HepG2 (cell line): ENCODE data around the gene ALB. TPM values are rescaled to one million over a fixed set of nuclear protein-coding genes. Genes with fewer than 3 reads are reported as not detected.

Experiments
- ARID2 ChIP-seq: sonication (generic); formaldehyde crosslinking; IDR thresholded peaks from 2 replicates; pipeline ENCODE4 v1.8.1; 2022; ENCODE audit warnings: mild to moderate bottlenecking, missing genetic modification reagents, borderline replicate concordance
- CBX5 ChIP-seq: sonication (generic); formaldehyde crosslinking; IDR thresholded peaks from 2 replicates; pipeline ENCODE4 v1.4.0; 2020; ENCODE audit warnings: missing genetic modification reagents, borderline replicate concordance
- CREB1 ChIP-seq, 2 experiments: fragments of 450-650 bp in 1 of 2; IDR thresholded peaks; 2 replicates each; pipeline ENCODE4 v1.6.1; 2016 to 2017; ENCODE audit warnings: control low read depth in 1 of 2, mild to moderate bottlenecking in 1 of 2, missing compliant biosample characterization in 1 of 2, missing genetic modification characterization in 1 of 2
- ESRRA ChIP-seq: sonication (generic); formaldehyde crosslinking; IDR thresholded peaks from 2 replicates; pipeline ENCODE4 v1.5.1; 2020; ENCODE audit warnings: mild to moderate bottlenecking, low read depth, missing genetic modification reagents
- MATR3 ChIP-seq: sonication (generic); formaldehyde crosslinking; IDR thresholded peaks from 2 replicates; pipeline ENCODE4 v1.4.0; 2020; ENCODE audit warnings: missing genetic modification reagents
- PCBP1 ChIP-seq: fragments of 200-400 bp; formaldehyde crosslinking; IDR thresholded peaks from 2 replicates; pipeline ENCODE4 v1.6.1; 2017; ENCODE audit warnings: mild to moderate bottlenecking, low read depth, low read length, borderline replicate concordance
- POLR2A ChIP-seq, 2 experiments: IDR thresholded peaks; 2 replicates each; pipeline ENCODE4 v1.6.1; 2011; ENCODE audit warnings: low read depth in 2 of 2, low read length in 2 of 2, mild to moderate bottlenecking in 1 of 2, moderate library complexity in 1 of 2; ENCODE audit not compliant: insufficient read depth in 1 of 2
- SRF ChIP-seq: IDR thresholded peaks from 2 replicates; pipeline ENCODE4 v1.6.1; 2011; ENCODE audit warnings: mild to moderate bottlenecking, low read depth, low read length, moderate library complexity
- TBX3 ChIP-seq: fragments of 450-650 bp; IDR thresholded peaks from 2 replicates; pipeline ENCODE4 v1.6.1; 2017; ENCODE audit warnings: antibody characterized with exemption, mild to moderate bottlenecking, inconsistent platforms, borderline replicate concordance
- ZBTB43 ChIP-seq: sonication (generic); formaldehyde crosslinking; conservative IDR thresholded peaks from 2 replicates; pipeline ENCODE4 v1.4.0; 2020; ENCODE audit warnings: missing genetic modification reagents
- ZNF292 ChIP-seq: sonication (generic); formaldehyde crosslinking; IDR thresholded peaks from 2 replicates; pipeline ENCODE4 v1.8.1; 2022; ENCODE audit warnings: mild to moderate bottlenecking, low read depth, missing genetic modification reagents, borderline replicate concordance
- ZNF430 ChIP-seq: sonication (generic); formaldehyde crosslinking; IDR thresholded peaks from 2 replicates; pipeline ENCODE4 v1.9.0; 2021; ENCODE audit warnings: mild to moderate bottlenecking, missing genetic modification reagents
- ZNF503 ChIP-seq: sonication (generic); formaldehyde crosslinking; IDR thresholded peaks from 2 replicates; pipeline ENCODE4 v1.4.0; 2020; ENCODE audit warnings: missing genetic modification reagents
- ZNF574 ChIP-seq: sonication (generic); formaldehyde crosslinking; IDR thresholded peaks from 2 replicates; pipeline ENCODE4 v1.4.0; 2020; ENCODE audit warnings: missing genetic modification reagents
- ZNF615 ChIP-seq: sonication (generic); formaldehyde crosslinking; IDR thresholded peaks from 2 replicates; pipeline ENCODE4 v1.5.0; 2020; ENCODE audit warnings: mild to moderate bottlenecking, missing genetic modification reagents, borderline replicate concordance
- ZNF652 ChIP-seq: IDR thresholded peaks from 2 replicates; pipeline ENCODE4 v1.6.1; 2016; ENCODE audit warnings: low read depth, borderline replicate concordance
- ZSCAN5A ChIP-seq: sonication (generic); formaldehyde crosslinking; IDR thresholded peaks from 2 replicates; pipeline ENCODE4 v1.8.0; 2022; ENCODE audit warnings: mild to moderate bottlenecking, missing genetic modification reagents, borderline replicate concordance
- polyA plus RNA-seq, 8 experiments: library from polyadenylated mRNA; depleted of rRNA in 3 of 8; stranded (reverse) in 7 of 8; unstranded in 1 of 8; fragments of >200 nt; fragmentation: Illumina TruSeq in 4 of 8; extraction: Trizol in 4 of 8; gene quantifications; 2 replicates each; pipeline versions ENCODE4 v1.2.1 to v1.2.3, GENCODE V29; 2011 to 2016; ENCODE audit warnings: low read depth in 4 of 8, missing spikeins in 1 of 8, mixed read lengths in 1 of 8; ENCODE audit not compliant: insufficient read depth in 1 of 8
- total RNA-seq, 5 experiments: library from RNA; depleted of rRNA; stranded (reverse); fragments of >200 nt; fragmentation: Illumina TruSeq; extraction: Trizol; gene quantifications; 2 replicates each; pipeline ENCODE4 v1.2.3, GENCODE V29; 2016; ENCODE audit warnings: low read depth in 1 of 5

The ALB gene
- total and polyA plus RNA-seq, 2 of the 13 experiments (the other 11 are each of a cell fraction or from before 2014, with no cell fraction given): 22,259 to 22,625 TPM

GRCh38 chr4:73409012-73409862 is 5.2 kb downstream of the ALB start (continued):
- TF ChIP-seq ZBTB43 (CRISPR knock-in tag) (0 out of 2 replicates have a peak, but pooled peaks have one; percentile 4), TBX3 (no peak), ZNF652 (peak; percentile 82), ZNF503 (CRISPR knock-in tag) (no peak), ZNF430 (CRISPR knock-in tag) (no peak), MATR3 (CRISPR knock-in tag) (no peak), ARID2 (CRISPR knock-in tag) (peak; percentile 57; the same call in 1 of the 2 replicates), CREB1 (IDR thresholded peaks at IDR 0.05) (no peak), CREB1 (CRISPR knock-in tag; IDR thresholded peaks at IDR 0.05) (peak; percentile 40; the same call in 1 of the 2 replicates), ZNF292 (CRISPR knock-in tag) (no peak), ZSCAN5A (CRISPR knock-in tag) (0 out of 2 replicates have a peak, but pooled peaks have one; percentile 50), ESRRA (CRISPR knock-in tag) (no peak), ZNF574 (CRISPR knock-in tag) (no peak), CBX5 (CRISPR knock-in tag) (no peak), PCBP1 (no peak), POLR2A (IDR thresholded peaks at IDR 0.05; ENCODE audit: insufficient read depth in 1 of 2, low read depth in 2 of 2, low read length in 2 of 2) (peak in 1 of 2 experiments; percentile 40; a peak in 3 of 4 replicates), SRF (no peak), ZNF615 (CRISPR knock-in tag) (no peak)
